Glomerular endothelial cell (primary cell): ENCODE data around the gene CLDN22. TPM values are rescaled to one million over a fixed set of nuclear protein-coding genes. Genes with fewer than 3 reads are reported as not detected.
"Not testable (repeated sequence)": the region's sequence is repeated elsewhere in the genome, so short reads cannot be mapped to it uniquely, and the experiment has no call there.

Source experiments
- DNase-seq: peaks from one replicate; pipeline ENCODE4 v3.0.0-alpha.2; 2011; ENCODE audit warnings: low read depth, low spot score; ENCODE audit errors: extremely low read depth
- total RNA-seq: library from RNA; depleted of rRNA; stranded (reverse); fragments of >200 nt; gene quantifications from 2 replicates; pipeline ENCODE4 v1.2.3, GENCODE V29; 2015

Gene CLDN22
- total RNA-seq, 1 donor from 2014 or later, result not detected

DNA sequence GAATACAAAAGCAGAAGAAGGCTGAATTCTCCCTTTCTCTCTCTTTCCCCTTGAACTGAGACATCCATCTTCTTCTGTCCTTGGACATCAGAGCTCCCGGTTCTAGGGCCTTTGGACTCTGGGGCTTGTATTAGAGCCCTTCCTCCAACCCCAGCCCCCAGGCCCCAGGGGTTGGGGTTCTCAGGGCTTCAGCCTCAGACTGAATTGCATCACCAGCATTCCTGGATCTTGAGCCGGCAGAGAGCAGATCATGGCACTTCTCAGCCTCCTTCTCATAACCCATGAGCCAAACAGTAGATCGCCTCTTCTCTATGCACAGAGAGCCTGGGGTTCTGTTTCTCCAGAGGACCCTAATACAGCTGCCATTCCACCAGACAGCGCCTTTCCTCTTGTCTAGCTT lies 27.5 kb upstream of the CLDN22 start:
- no peak for DNase-seq

DNA sequence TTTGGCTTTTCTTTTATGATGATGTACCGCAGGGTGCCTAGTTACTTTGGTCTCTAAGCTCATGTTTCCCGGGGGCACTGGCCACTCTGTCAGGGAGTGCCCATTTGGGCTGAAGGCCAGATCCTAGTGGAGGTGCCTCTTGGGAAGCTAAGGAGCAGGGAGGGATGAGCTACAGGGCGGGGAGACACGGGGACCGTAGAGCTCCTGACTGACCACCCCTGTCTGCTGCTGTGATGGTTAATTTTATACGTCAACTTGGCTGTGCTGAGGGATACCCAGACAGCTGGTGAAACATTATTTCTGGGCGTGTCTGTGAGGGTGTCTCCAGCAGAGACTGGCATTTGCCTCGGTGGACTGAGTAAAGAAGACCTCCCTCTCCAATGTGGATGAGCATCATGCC lies 27.1 kb upstream of the CLDN22 start:
- DNase-seq, result no peak

DNA sequence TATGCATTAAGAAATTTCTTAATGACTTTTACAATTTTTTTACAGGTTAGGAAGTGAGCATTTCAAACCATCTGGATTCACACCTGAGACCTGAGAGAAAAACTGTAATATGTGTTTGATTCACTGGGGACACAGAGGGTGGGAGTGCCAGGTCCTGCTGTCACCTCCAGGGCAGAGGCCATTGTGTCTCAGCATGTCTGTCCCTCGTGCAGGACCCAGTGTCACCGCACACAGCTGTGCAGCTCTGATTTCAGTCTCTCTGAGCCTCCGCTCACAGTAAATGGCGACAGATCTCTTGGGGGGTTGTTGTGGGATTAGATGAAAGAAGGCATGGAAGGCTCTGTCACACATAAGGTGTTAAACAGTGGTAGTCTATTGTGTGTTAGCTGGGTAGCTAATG lies 25.2 kb upstream of the CLDN22 start:
- DNase-seq, result no peak

DNA sequence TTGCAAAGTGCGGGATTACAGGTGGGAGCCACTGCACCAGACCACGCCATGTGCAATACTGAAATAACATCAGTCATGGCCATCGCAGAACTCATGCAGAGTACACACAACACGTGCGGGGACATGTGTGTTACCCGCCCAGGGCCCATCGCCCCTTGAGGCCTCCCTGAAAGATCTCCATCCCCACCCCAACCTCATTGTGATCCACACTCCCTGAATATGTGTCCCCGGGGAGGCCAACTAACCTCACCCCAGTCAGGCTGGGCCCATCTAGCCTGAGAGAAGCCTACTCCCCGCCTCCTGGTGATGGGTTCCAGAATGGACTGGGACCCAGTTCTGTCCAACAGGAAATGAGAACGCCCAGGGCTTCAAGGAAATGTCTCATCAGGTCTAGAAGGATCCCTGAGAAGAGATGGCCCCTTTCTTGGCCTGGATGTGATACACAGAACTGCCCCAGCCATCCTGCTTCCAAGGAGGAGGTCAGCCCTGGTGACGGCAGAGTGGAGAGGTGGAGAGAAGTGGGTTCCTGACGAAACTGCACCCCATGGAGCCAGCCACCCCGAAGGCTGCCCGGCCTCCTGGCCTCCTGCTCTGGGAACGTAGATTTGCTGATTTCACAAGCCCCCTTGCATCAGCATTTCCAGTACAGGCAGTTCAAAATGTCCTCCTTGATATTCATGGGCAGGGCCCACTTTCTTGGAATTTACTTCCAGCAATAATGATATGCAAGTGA lies 24.6 kb upstream of the CLDN22 start:
- DNase-seq, result no peak

- DNase-seq, result no peak
Measured at GRCh38 chr4:183343730-183344129, 23.7 kb upstream of the CLDN22 start.

GRCh38 chr4:183342541-183343533 lies 22.8 kb upstream of the CLDN22 start:
- no peak for DNase-seq

- DNase-seq, result no peak
Measured at GRCh38 chr4:183337833-183338232, 17.8 kb upstream of the CLDN22 start.

GRCh38 chr4:183337349-183337748 lies 17.3 kb upstream of the CLDN22 start:
- DNase-seq, result no peak

DNA sequence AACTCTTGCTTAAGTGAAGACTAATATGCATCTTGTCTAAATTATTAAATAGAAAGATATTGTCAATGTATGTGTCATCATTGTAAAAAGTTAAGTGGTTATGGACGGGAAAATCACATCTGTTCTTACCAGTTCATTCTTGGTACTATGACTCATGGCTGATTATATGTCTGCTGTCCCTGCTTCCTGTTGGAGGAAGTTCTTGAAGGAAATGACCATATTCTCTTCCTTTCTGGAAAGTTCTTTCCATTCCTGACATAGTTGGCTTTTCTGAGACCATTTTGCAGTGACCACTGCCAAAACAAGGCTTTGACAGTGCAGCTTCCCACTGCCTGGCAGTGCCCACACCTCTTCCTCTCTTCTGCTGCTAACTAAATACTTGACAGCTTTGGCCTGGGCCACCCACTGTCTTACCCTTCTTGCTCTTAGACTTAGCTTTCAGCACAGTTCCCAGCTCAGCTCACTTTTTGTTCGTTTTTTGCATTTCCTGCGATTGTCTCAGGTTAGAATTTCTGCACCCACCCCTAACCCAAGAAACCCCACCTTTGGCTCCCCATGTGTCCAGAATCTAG lies 15.4 kb upstream of the CLDN22 start:
- peak; percentile 90 for DNase-seq

DNA sequence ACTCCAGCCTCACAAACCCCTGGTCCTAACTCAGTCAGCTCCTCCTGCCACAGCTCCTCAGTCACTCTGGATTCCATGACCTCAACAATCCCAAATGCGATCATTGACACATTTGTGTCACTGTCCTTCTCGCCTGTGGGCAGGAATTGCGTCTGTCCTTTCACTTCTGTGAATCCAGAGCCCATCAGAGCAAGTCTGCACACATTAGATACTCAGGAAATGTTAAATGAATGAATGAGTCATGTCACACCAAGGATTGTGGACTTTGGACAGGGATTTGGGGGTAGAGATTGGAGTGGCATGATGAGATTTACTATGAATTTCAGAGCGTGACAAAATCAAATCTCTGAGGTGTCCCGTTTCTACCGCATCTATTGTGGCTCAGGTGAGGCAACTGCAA lies 13.9 kb upstream of the CLDN22 start:
- DNase-seq, result no peak

- no peak for DNase-seq
Measured at GRCh38 chr4:183333202-183333601, 13.1 kb upstream of the CLDN22 start.

DNA sequence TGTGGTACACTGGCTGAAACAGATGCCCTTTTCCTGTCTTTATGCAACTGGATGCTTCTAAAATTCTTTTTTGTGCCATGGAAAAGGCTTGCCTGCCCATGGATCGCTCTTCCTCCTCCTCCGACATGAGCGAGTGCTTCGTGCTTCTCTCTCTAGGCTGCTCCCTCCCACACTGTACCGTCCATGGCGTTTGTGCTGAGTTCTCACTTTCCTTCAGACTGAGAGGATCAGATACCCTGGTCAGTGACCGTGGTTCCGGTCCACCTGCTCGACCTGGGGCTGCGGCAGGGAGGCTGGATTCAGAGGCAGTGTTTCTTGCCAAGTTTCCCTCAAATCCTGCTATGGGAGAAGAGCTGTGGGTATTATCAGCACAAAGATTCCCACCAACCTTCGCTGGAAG lies 12.4 kb upstream of the CLDN22 start:
- no peak for DNase-seq

- no peak for DNase-seq
Measured at GRCh38 chr4:183330841-183331240, 10.8 kb upstream of the CLDN22 start.

GRCh38 chr4:183329954-183330742 lies 10.1 kb upstream of the CLDN22 start:
- DNase-seq, result no peak

GRCh38 chr4:183329244-183329643 lies 9.2 kb upstream of the CLDN22 start:
- DNase-seq, result no peak

DNA sequence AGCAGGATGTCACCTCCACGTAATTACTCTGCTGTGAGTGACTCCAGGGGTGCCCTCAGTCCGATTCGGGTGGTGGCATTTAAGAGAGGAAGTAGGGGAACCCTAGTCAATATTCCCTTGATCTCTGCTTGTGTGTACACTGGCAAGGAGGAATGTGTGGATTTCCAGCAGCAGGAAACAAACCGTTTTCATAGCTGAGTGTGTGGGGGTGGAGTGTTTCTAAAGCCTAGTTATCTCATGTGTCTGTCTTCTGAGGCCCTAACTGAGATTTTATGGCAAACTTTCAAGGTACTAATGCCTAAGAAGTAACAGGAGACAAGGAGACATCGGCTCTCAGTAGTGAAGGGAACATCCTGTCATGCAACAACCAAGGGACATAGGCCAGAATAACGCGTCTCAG lies 8.8 kb upstream of the CLDN22 start:
- DNase-seq, result no peak

GRCh38 chr4:183327827-183328226 lies 7.8 kb upstream of the CLDN22 start:
- no peak for DNase-seq

GRCh38 chr4:183326853-183327252 lies 6.8 kb upstream of the CLDN22 start:
- no peak for DNase-seq

DNA sequence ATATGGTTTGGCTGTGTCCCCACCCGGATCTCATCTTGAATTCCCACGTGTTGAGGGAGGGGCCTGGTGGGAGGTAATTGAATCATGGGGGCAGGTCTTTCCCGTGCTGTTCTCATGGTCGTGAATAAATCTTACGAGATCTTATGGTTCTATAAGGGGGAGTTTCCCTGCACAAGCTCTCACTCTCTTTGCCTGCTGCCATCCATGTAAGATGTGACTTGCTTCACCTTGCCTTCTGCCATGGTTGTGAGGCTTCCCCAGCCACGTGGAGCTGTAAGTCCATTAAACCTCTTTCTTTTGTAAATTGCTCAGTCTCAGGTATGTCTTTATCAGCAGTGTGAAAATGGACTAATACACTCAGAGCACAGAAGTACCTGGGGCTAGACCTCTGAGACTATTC lies 6.3 kb upstream of the CLDN22 start:
- not testable (repeated sequence) for DNase-seq

- DNase-seq, result no peak
Measured at GRCh38 chr4:183324619-183325018, 4.5 kb upstream of the CLDN22 start.

- DNase-seq, result not testable (repeated sequence)
Measured at GRCh38 chr4:183324056-183324455, 4.0 kb upstream of the CLDN22 start.
